GM18861 (cell line): ENCODE measurements around the gene GPR42.

ENCODE experiments used
- ATAC-seq: cut with Tn5 transposase; IDR thresholded peaks from one replicate; pipeline ENCODE4 v1.9.1; 2021; ENCODE audit not compliant: unreplicated experiment

The GPR42 gene

GRCh38 chr19:35370722-35371121 is at the start of gene GPR42:
Gene GPR42, plus strand, starts transcription at chr19:35371068. Its CDS starts 292 bp downstream, at chr19:35371360.
- ATAC-seq, result no peak

DNA sequence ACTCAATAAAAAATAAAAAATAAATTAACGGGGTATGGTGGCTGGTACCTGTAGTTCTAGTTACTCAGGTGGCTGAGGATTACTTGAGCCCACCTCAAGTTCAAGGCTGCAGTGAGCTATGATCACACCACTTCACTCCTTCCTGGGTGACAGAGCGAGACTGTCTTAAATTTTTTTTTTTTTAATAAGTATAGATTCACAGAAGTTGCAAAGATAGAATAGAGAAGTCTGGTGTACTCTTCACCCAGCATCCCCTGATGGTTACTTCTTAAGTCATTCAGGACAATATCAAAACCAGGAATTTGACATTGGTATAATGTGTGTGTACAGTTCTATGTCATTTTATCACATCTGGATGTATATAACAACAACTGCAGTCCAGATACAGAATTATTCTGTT is 49.6 kb upstream of the GPR42 start:
- ATAC-seq, result no peak

- no peak for ATAC-seq
Observed at GRCh38 chr19:35322014-35322413, 48.9 kb upstream of the GPR42 start.

DNA sequence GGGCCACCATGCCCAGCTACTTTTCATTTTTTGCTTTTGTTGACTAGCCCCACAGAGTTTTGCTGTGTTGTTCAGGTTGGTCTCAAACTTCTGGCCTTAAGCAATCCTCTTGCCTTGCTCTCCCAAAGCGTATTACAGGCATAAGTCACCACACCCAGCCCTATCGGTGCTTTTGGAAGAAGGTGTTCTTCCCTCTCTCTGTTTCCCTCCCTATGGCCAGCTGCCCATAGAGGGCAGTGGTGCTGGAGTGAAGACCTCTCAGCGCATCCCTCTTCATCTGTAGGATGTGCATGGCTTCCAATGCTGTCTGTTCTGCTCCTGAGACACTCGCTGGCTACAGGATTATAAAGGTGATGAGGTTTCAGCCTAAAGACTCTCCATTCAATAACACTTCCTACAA is 43.2 kb upstream of the GPR42 start:
- no peak for ATAC-seq

- ATAC-seq, result no peak
Observed at GRCh38 chr19:35328851-35329285, 42.0 kb upstream of the GPR42 start, which contains the start of gene CD22. Gene CD22, plus strand, starts transcription at chr19:35329187. Its CDS starts 2,854 bp downstream, at chr19:35332041.

DNA sequence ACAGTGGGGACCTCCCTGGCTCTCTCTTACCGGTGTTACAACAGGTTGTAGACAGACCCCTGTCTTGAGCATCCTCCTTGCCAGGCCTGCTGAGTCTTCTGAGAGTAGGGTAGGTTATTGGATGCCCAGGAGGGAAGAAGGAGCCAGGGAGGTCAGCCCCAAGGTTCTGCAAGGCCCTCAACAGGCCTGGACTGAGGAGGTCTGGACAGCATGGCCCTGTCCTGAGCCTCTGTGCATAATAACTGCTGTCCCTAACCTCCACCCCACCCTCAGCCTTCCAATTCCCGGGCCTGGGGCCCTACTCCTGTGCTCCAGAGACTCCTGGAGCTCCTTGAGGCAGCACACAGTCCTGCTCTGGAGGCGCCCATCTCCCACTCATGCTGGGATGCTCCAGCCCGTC is 41.5 kb upstream of the GPR42 start:
- no peak for ATAC-seq

- ATAC-seq, result peak; percentile 59
Observed at GRCh38 chr19:35330475-35330874, 40.4 kb upstream of the GPR42 start.

GRCh38 chr19:35331551-35332214 is 39.2 kb upstream of the GPR42 start:
- ATAC-seq, result no peak

DNA sequence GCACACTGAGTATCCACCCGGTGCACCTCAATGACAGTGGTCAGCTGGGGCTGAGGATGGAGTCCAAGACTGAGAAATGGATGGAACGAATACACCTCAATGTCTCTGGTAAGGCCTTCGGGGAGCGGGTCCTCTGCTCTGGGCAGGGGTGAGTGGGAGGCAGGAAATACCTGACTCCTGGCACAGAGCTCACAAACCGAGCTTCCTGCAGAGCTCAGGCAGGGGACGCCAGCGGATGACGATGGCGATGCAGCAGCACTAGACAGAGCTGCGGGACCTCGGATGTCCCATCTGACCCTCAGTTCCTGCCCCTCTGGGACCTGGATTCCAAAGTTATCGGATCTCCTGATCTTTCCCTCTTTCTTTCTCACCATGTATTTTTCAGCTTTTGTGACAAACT is 38.1 kb upstream of the GPR42 start:
- ATAC-seq, result no peak

- no peak for ATAC-seq
Observed at GRCh38 chr19:35334144-35334753, 36.6 kb upstream of the GPR42 start.

DNA sequence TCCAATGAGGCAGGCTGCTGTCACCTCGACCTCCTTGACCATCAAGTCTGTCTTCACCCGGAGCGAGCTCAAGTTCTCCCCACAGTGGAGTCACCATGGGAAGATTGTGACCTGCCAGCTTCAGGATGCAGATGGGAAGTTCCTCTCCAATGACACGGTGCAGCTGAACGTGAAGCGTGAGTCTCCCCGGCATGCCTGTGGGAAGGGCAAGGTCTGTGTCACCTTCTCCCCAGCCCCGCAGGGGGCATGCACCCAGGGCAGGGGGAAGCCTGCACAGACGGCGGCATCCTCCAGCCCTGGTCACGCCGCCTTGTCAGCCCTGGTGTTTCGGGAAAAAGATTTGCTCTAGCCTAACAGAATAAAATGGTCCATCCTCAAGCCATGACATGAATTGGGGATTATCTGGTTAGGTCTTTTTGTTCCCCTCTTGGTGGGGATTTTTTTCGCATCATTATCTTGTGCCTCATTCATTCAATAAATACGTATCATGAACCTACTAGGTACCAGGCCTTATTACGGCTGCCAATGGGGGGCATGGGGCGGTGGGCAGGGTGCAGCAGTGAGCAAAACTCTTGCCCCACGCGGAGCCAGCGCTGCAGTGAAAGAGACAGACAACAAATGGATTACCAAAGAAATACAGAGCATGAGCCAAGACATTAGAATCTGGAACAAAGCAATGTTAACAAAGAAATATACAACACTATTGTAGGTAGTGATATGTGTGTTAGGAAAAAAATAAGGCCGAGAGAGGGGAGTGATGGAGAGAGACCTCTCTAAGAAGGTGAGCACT is 34.5 kb upstream of the GPR42 start:
- ATAC-seq, result no peak

DNA sequence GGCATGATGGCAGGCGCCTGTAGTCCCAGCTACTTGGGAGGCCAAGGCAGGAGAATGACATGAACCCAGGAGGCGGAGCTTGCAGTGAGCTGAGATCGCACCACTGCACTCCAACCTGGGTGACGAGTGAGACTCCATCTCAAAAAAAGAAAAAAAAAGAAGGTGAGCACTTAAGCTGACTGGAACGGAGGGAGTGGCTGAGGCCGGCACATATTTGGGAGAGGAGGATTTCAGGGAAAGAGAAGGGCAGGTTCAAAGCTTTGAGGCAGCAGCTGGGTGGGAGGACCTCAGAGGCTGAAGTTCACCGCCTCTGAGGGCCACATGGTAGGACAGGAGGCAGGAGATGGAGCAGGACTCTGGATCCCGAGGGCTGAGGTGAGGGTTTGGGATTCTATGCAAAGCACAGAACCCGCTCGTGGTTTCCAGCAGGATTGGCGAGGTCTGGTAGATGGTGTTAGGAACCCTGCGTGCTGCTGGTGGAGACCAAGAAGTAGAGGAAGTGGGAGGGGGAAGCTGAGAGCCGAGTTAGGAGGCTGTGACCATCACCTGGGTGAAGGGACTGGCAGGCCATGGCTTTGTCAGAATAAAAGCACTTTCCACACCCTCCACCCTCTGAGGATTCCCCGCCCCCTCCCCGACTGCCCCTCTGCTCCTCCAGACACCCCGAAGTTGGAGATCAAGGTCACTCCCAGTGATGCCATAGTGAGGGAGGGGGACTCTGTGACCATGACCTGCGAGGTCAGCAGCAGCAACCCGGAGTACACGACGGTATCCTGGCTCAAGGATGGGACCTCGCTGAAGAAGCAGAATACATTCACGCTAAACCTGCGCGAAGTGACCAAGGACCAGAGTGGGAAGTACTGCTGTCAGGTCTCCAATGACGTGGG is 33.5 kb upstream of the GPR42 start:
- ATAC-seq, result no peak

DNA sequence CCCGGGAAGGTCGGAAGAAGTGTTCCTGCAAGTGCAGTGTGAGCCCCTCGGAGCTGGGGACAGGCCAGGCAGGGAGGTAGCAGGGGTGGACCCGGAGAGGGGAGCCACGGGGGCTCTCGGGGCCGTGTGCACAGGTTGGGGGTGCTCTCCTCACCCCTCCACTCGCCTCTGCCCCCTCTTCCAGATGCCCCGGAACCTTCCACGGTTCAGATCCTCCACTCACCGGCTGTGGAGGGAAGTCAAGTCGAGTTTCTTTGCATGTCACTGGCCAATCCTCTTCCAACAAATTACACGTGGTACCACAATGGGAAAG is 32.9 kb upstream of the GPR42 start:
- ATAC-seq, result no peak

GRCh38 chr19:35340431-35340830 is 30.4 kb upstream of the GPR42 start:
- ATAC-seq, result no peak

DNA sequence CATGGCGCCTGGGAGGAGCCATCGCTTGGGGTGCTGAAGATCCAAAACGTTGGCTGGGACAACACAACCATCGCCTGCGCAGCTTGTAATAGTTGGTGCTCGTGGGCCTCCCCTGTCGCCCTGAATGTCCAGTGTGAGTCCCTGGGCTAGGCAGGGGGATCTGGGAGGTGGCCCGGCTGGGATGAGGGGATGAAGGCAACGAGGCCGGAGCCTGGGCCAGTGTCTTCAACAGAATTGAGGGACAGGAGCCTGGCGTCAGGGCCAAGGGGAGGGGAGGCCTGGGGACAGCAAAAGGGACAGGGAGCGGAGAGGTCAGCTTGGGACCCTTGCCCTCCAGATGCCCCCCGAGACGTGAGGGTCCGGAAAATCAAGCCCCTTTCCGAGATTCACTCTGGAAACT is 29.9 kb upstream of the GPR42 start:
- ATAC-seq, result no peak

GRCh38 chr19:35341565-35342225 is 29.2 kb upstream of the GPR42 start:
- ATAC-seq, result no peak

DNA sequence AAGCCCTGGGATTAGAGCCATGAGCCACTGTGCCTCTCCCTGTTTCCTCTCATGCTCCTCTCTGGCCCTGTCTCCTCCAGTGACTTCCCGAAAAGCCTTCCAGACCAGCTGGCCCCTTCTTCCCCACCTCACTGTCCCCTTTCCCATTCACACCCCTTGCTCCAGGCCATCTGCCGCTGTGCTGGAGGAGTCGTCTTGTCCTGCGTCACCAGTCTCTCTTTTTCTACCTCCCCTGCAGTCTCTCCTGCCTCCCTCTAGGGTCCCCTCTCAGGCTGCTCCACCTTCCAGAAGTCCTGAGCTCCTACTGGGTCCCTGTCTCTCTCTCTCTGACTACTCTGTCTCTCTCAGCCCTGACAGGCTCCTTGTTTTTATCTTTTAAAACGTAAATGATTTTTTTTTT is 28.4 kb upstream of the GPR42 start:
- no peak for ATAC-seq

DNA sequence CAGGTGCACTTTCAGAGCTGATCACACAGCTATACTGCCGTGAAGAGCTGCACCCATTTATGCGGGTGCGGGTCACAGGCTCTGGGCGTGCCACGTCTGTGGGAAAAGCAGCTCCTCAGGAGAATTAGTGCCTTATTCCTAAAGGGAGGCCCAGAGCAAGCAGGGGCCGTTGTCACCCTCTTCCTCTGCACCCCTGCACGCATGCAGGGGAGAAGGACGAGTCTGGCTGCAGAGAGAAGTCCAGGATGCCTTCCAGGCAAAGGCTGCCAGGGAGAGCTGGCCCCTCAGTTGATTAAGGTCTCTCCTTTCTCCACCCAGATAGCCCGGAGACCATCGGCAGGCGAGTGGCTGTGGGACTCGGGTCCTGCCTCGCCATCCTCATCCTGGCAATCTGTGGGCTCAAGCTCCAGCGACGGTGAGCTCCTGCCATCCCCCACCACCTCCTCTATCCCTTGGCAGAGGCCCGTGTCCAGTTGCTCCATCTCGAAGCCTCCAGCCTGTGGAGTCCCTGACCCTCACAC is 26.3 kb upstream of the GPR42 start:
- ATAC-seq, result no peak

DNA sequence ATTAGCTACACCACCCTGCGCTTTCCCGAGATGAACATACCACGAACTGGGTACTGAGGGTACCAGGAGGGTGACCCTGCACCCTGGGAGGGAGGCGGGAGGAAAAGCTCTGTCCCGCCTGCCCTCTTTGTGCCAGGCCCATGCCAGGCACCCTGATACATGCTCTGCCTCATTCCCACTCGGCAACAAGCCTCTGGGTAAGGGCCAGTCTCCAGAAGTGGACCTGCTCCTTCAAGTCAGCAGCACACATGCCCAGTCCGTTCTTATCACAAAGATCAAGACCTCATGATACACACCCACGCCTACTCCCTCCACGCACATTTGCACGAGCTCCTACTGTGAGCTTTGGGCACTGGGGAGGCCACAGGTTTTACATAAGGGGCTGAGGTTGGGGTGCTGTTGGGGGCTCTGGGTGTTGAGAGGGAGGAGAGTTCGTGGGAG is 25.2 kb upstream of the GPR42 start:
- ATAC-seq, result no peak
